Kidney glomerular epithelial cell (primary cell): ENCODE data around the gene CNTN1.
A peak's percentile ranks its signal among the peaks of the same experiment; 100 is the strongest.

Experiments
- DNase-seq: peaks from one replicate; lab custom pipeline; 2025; lab: John Stamatoyannopoulos, UW

CNTN1 gene

DNA sequence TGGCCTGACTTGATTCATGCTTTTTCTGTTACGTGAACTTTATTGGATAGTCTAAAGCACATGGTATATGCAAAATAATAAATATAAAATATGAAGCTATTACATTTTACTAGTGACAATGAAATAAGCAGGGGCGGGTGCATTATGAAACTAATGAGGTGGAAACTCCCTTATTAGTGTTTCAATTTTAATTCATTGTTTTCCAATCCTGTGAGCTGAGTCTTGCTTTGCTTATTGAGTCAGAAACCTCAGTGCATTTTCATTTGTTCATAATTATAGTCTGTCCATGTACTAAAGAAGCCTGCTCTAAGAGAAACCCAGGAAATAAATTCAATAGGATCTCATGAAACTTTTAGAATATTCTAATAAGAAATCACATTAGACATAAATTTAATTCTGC is 78.5 kb downstream of the CNTN1 start:
- no peak for DNase-seq

DNA sequence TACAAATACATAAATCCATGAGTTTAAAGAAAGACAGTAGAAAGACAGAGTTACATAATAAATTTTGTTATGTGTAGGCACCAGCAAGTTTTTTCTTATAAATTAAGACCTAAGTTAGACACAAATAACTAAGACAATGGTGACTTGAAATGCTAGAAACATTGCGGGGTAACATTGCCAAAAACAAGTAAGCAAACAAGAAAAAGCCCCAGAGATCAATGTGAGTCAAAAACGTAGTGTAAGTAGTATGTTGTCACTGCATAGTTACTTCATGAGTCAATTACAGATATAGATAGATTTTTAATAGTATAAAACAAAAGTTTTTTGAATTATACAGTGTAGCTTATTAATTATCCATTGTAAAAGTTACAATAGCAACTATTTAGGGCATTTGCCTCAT is 83.4 kb downstream of the CNTN1 start:
- no peak for DNase-seq

DNA sequence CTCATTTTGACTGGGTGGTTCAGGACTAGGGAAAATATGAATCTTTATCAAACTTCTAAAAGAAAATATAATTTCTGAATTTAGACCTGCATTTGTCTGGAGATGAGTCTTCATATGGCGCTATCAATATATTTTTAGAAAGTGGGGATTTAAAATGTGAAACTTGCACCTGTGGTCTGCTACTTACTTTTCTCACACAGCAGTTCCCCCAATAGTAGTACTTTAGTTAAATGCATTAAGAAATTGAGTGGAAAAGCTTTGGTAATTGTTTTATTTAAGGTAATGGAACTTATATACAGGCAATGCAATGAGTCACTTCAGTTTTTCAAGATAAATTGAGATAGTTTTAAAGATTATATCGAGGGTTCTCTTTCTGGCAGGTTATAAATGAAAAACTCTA is 91.9 kb downstream of the CNTN1 start:
- no peak for DNase-seq

DNA sequence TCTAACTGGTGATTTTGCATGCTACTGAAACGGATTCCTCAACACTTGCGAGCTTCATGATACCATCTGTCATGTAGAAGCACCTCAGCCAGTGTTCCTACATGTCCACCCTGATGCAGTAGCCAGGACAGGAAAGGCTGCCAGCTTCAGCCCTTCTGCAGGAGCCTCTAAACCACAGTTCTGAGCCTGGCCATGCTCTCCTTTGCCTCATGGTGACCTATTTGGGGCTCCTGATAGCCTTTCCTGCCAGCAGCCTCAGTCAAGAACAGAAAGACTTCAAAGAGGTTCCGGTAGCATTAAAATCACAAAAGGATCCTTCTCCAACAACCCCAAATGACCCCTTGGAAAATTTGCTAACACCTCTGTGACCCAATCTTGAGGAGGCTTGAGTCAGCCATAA is 96.0 kb downstream of the CNTN1 start:
- no peak for DNase-seq

DNA sequence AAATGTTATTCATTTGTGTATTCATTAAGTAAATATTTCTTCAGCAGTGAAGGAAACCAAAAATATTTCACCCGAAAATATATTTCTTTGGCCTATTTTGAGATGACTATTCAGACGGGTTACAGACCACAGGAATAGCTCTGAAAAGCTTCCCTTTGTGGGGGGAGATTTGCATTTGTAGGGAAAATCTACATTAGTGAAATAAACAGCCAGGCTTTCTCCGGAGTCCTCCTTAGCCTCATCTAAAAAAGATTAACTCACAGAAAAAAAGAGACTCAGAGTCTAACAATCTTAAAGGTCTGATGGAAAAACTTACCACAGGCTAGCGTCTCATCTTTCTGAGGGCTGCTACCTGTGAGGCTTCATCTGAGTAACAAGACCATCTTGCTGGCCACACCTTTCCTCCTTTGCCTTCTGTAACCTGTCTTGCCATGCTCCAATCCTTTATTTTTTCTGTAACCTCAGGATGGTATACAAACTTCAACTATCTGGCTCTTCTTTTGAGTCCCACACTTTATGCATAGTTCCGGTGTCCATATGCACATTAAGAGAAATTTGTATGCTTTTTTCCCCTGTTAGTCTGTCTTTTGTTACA is 100.7 kb downstream of the CNTN1 start:
- no peak for DNase-seq

DNA sequence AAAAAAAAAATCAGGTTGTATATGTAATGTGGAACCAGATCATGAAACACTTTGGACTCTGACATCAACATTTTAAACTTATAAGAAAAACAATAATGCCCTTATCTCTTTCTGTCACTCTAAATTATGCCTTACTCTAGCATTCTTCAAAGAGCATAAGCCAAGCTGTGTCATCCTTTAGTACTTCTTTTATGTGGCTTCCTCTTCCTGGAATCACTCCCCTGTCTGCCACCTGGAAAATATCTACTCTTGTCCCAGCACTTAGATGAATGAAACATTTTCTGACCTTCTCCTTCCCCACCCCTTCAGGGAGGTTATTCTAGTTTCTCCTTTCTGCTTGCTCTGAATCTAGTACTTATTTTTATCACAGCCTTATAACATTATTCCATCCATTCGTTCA is 101.2 kb downstream of the CNTN1 start:
- DNase-seq: no peak

DNA sequence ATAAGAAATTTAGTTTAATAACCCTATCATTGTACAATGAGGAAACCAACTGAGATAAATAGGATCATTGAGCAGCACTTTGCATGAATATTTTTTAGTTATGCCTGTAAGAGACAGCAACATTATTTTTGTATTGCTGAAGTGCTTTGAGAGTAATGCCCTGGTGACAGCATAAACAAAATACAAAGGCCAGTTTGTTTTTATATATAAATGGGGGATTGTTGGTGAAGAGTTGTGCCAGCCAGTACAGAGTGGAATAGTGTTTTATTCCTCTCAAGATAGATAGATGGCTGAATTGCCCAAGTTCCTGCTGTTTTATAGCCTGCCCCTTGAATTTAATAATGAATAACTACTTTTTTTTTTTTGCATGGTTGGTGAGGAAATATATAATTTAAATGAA is 101.8 kb downstream of the CNTN1 start:
- DNase-seq: no peak

DNA sequence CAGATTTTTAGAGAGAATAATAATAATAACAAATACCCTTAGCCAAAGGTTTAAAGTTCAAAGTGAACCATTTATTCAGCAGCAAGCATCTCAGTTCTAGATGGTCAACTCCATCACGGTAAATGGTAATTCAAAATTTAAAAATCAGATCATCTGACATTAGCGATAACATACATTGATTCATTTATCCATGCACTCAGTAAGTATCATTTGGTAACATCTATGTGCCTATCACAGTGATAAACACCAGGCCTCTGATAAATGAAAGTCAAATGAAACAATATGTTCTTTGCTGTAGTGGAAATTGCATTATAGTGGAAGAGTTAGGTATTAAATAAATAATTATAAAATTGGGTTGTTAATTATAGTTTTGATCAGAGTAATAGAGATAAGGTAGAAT is 108.8 kb downstream of the CNTN1 start:
- DNase-seq: no peak

DNA sequence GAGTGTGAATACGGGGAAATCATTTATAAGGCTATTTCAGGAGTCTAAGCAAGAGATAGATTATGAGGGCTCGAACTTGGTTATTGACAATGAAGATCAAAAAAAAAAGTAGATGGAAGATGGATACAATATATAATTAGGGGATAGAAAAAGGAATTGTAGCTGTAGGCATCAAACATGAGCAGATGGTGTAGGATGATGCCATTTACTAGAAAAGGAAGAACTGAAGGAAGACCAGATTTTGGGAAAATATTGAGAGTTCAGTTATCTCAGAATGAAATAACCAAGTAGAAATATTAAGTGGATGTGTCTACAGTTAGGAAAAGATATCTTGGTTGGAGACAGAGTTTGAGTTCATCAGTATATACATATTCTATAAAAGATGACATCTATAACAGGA is 109.6 kb downstream of the CNTN1 start:
- no peak for DNase-seq

DNA sequence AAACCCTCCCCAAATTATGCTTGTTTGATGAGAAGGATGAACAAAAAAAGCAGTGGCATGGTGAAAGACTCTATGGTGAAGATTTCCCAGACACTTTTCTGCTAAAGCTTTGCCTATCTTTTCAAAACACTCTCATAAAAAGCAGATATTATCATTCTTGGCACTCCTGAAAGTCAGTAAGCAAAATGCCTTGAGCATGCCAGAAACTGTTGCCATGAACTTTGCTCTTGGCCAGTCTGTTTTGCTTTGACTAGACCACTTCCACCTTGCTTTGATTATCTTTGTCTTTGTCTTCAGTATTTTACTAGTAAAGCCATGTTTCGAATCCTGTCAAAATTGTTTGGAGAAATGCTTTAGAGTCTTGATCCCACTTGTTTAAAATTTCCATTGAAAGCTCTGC is 110.4 kb downstream of the CNTN1 start:
- DNase-seq: no peak

DNA sequence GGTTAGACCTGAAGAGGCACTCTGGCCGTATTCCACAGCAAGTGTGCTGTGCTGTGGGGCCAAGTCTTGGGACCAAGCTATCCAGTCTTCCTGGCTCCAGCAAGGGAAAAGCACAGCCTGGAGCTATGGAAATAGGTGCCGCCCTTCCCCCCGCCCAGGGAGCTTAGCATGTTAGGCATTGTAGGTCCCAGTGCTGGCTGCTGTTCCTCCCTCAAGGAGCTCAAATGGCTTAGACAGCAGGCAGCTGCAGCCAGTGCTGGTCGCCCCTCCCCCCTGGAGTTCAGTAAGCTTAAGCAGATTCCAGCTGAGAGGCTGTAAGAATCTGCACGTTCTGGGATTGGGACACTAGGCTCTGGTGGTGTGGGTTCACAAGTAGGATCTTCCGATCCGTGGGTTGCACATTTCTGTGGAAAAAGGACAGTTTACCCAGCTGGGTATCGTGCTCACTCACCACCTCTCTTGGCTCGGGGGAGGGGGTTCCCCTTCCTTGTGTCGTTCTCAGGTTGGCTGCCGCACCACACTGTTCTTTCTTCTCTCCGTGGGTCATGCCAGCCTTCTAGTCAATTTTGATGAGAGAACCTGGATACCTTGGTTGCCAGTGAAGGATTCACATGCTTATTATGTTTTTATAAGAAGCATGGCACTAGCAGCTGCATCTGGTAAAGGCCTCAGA is 127.3 kb downstream of the CNTN1 start:
- DNase-seq: no peak

DNA sequence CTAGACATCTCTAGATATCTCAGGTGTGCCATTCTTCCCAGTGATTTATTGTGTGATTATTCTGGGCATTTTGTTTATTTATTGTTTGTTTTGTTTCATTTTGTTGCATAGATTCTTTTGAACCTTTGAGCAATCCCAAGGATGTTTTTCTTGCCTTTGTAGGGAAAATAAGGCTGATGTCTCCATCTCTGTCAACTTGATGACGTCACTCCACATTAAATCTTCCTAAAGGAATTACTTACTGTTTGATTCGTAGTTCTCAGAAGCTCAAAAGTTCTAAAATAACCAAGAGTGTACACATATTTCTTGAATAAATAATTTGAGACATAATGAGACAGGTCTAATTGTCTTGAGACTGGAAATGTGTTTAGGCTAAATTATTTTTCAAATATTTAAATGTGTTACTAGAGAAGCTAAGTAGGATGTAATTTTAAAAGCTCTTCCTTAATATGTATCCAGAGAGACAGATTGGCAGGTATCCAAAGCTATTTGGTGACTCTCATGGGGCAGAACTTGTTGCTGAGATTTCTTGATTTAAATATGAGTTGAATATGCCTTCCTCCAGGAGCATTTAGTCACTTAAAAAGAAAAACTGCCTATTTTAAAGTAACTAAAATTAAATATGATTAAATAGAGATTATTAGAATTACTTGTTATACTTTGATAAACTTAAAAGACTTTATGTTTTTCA is 128.7 kb downstream of the CNTN1 start:
- no peak for DNase-seq

DNA sequence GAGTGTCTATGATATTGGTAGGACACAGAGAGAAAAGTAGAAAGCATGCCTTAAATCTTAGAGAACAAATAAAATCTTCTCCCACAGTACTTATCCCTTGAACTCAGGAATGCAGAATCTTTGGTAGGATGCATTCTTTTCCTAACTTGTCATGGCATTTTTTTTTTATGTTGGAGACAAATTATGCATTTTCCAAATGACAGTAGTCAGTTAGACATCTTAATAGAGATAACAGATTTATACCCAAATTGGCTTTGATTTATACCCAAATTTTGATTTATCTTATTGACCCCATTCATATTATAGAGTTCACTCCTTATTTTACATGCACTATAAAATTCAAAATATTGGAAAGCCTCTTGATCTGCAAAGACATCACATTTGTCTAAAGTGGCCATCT is 132.9 kb downstream of the CNTN1 start:
- peak; percentile 3 for DNase-seq

DNA sequence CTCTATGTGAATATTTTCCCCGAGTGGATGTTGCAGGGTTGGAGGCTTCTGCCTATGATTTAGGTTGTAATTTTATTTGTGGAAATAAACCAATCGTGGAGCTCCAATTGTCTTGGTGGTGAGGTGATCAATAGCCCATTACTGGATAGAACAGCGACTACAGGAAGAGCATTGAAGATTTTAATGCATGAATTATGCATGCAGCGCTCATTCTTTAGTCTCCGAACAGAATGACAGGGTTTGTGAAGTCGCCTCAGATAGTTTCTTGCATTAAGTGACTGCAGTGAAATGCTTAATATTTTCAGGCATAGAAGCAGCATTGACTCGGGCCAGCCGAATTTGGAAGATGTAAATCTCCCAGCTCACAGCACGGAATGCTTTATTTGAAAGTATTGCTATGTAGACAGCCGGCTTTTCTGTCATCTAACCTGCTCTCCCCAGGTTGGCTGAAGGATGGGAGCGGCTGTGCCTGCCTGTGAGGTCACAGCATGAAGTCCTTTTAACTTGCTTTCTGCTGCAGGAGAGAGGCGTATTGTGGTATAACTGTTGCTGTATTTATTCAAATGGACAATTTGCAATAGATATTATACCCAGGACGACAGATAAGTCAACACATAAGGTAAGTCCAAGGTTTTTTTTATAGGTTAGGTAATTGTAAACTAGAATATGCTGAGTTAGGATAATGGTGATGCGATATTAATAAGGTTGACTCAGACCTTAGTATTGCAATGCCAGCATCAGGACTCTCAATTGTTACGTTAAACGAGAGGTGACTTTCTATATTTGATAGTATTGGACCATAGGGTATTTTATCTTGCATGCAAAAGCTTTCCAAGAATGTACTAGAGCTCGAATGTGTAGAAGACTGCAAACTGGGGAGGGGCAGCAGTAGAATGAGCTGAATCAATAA is 135.7 kb downstream of the CNTN1 start:
- no peak for DNase-seq

DNA sequence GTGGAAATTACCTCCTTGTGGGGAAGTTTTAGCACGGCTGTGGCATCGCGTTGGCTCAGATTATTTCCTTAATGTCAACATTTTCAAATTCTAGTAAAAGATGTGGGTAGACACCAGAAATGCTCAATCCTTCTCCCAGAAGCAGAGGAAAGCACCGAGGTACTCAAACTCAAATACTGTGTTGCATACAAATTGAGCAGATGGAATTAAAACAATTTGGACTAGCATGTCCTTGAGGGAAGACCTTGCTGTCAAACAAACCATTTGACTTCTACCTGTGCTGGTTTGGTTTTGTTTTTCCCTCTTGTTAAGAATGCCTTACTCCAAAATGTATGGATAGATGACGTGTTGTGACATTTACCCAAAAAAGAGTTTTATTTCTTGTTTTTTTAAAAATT is 136.4 kb downstream of the CNTN1 start:
- DNase-seq: no peak

DNA sequence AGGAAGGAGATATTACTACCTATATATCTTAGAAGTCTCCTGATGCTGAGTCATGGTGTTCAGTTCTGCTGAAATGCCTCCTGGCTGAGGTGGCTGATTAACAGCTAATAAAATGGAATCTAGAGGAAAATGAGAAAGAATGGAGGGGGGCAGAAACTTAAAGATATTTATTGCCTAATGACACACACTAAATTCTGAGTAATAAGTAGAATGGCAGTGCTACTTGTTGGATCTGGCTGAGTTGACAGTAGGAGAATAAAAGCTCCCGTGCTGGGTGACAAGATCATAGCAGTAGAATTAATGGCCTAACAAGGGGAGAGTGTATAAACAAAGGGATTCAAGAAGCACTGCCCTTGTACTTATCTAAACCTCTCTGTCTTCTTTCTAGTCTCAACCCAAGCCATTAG is 137.5 kb downstream of the CNTN1 start:
- peak; percentile 49 for DNase-seq

DNA sequence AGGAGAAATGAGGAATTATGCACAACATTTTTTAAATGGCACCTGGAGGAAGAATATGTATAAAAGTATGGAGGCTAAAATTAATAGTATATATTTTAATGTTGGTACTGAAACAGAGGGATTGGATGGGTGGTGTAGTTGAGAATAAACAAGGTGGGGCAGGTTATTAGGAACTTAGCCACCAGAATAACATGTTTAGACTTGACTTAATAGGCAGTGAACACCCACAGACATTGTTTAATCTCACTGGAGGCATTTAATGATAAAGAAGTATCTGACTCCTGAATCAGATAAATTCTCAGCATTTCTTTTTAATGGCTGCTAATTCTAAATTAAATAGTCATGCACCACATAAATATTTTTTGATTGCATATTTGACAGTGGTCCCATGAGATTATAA is 139.7 kb downstream of the CNTN1 start:
- DNase-seq: no peak

DNA sequence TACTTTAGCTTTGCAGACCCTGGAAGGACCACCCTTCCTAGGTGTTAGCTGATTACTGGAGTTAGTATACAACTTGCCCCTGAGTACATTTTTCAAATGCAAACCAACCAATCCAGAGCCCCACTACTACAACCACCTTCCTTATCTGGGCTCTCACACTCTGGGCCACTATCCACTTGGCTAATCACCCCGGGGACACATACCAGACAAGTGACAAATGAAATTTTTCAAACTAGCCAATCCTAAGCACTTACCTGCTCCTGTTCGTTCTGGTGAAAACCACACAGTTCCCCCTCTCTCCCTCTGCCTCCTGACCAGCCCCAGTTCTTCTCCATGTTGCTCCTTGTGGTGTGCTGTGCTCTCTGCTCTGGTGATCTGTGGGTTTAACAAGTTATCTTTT is 140.4 kb downstream of the CNTN1 start:
- no peak for DNase-seq

DNA sequence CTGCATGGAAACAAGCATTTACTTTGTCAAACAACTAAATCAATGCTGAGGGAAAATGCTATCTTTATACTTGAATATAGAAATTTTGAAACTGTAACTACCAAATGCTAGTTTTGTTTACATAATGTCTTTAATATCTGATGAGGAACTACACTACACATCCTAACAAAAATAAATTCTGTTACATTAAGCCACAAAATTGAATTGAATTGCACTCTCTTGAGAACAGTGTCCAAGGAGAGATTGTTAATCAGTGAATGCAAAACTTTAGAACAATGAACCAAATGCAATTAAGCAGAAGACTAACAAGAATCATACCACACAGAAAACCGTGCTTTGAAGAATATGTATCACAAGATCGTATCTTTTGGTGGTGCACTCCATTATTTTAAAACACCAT is 141.6 kb downstream of the CNTN1 start:
- no peak for DNase-seq

DNA sequence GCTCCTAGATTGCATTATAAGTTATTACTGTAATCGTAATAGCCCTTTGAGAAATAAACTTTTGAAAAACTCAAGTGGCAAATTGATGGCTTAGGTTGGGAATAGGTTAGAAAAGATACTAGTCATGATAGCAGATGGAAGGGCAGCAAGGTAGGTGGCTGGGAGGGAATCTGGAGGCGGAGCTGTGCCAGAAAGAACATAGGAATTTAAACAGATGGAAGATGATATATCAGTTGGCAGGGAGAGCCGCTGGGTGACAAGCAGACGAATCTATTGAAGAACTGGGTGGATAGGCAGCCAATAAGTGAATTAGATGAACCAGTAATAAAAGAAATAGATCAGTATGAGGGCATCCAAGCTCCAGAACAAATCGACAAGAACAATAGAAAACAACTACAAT is 142.1 kb downstream of the CNTN1 start:
- no peak for DNase-seq

DNA sequence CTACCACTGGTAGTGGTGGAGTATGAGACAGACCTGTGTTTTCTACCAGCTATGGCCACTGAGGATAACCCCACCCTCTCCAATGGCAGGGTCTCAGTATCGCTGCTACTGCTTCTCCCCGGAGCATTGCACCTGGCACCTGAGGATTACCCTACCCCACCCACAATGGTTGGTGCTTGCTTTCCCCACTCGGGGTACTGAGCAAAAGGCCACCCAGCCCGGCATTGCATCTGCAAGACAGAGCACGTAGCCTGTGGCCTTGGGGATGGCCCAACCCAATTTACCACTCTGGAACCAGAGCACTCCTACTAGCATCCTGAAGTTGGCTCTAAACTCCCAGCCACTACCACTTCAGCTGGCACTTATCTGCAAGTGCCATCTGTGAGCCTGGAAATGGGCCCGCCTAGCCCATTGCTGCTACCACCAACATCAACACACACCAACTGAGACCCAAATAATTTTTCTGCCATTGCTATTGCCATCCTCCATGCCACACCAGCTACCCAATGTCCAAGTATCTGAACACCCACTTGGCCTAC is 145.7 kb downstream of the CNTN1 start:
- DNase-seq: no peak

DNA sequence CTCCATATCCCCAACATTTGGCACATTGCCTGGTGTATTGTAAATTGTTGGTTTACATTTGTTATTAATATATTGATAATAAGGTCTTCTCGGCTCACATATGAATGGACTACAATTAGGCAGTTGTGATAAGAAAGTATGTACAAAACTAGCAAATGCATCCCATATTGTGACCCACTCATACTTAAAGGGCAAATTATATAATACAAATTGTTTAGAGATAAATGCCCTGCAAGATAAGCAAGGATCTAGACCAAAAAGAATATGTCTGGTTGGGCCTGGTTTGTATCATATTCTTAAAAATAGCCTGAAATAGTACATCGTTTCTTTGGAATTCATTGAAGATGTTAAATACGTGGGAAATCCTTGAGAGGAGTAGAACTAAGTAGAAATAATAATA is 151.3 kb downstream of the CNTN1 start:
- no peak for DNase-seq
